ENCODE measurements around the gene ANP32B. TPM values are rescaled to one million over a fixed set of nuclear protein-coding genes. Genes with fewer than 3 reads are reported as not detected.

Gene ANP32B
- polyA plus RNA-seq, 1 donor (not counting 4 experiments of a cell fraction or from before 2014, with no cell fraction given): 51.0 TPM

DNA sequence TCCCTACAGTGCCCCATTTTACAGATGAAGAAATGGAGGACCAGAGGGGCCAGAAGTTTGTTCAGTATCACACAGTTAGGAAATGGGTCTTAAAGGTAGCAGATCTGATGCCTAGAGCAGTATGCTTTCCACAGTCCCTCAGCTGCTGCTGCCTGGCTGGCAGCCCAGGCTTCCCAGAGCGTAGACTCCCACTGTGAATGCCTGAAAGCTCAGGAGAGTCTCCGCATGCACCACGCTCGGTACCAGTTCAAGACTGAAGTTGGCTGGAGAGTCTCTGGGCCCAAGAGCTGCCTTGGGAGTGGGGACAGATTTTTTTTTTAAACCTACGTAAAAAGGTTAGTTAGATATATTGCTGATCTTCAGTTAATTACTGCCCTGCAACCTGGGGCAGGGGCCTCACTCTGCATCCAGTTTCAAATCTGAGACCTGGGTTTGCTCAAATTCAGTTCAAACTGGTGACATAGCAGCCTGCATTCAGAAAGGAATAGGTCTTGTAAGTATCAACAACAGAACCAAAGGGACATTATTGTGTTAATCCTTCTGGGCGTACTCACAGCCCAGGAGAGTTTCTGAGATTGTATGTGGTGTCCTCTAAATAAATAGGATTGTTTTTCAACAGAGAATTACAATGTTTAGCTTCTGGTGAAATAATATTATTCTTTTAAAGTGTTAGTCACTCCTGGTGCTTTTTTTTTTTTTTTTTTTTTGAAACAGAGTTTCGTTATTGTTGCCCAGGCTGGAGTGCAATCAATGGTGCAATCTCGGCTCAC is 81.7 kb downstream of the ANP32B start:
- no peak for DNase-seq (ENCODE audit: low read depth, low spot score)
- Histone ChIP-seq H3K4me1 (ENCODE audit: control insufficient read depth, extremely low read depth, insufficient read depth, low read length) (no peaks in the 10 kb centered on the region), H3K9ac (ENCODE audit: control insufficient read depth, extremely low read depth, insufficient read depth, low read length) (no peak overlapping the region), H3K27me3 (ENCODE audit: control insufficient read depth, extremely low read depth, insufficient read depth, low read length) (no peaks in the 10 kb centered on the region), H3K79me2 (ENCODE audit: control insufficient read depth, insufficient read depth, low read length) (peaks cover 15% of the 10 kb centered on the region), H3K4me2 (ENCODE audit: control insufficient read depth, extremely low read depth, insufficient read depth, low read depth, low read length) (no peak overlapping the region), H3K27ac (ENCODE audit: control insufficient read depth, insufficient read depth, low read length) (no peak overlapping the region), H3K4me3 (ENCODE audit: control insufficient read depth in 2 of 3, extremely low read depth in 1 of 3, insufficient read depth in 2 of 3, low read depth in 1 of 3, low read length in 3 of 3) (no peak overlapping the region), H3K36me3 (ENCODE audit: control insufficient read depth in 2 of 2, extremely low read depth in 1 of 2, insufficient read depth in 2 of 2, low read length in 2 of 2) (peaks cover 13 to 14% of the 10 kb centered on the region in 2 experiments), H3K9me3 (ENCODE audit: control insufficient read depth, low read depth, low read length) (no peaks in the 10 kb centered on the region), H3K9me1 (ENCODE audit: control insufficient read depth, extremely low read depth, insufficient read depth, low read length) (no peaks in the 10 kb centered on the region), H4K20me1 (ENCODE audit: control insufficient read depth, extremely low read depth, insufficient read depth, low read length) (no peaks in the 10 kb centered on the region), H2AFZ (ENCODE audit: control insufficient read depth, low read length) (no peak overlapping the region)
- TF ChIP-seq EZH2 (IDR thresholded peaks at IDR 0.05; ENCODE audit: low read length) (no peak), CTCF (optimal IDR thresholded peaks at IDR 0.05 in 1 of 3, IDR thresholded peaks at IDR 0.05 in 1 of 3, conservative IDR thresholded peaks at IDR 0.05 in 1 of 3; ENCODE audit: extremely low read depth in 1 of 3, insufficient read depth in 2 of 3, low read length in 3 of 3) (no peak)
- no peak for FAIRE-seq
- dilution Hi-C loops (cut with MboI; ENCODE audit: extremely low pct_ligation_motif_present, low sequenced_read_pairs): no loop called here

Small RNA genes lying within 50 kb of the gene (small RNA-seq; reads per million reads assigned to genes)
- 0 reads per million in 3 experiments for gene RNU6-918P (ENCODE audit: insufficient read length in 3 of 3, low read depth in 3 of 3, low replicate concordance in 1 of 3)

Other genes with a start within 250 kb of the ANP32B start
- gene FOXE1, start 130.1 kb upstream of the ANP32B start, polyA plus RNA-seq: 0.97 to 1.9 TPM (median 1.1 TPM) in 3 replicates
- 13.9 to 19.4 TPM (median 17.0 TPM) in 3 replicates for gene TRMO, start 60.8 kb upstream of the ANP32B start, polyA plus RNA-seq
- gene HEMGN, start 45.2 kb upstream of the ANP32B start, polyA plus RNA-seq: 0.02 TPM in 1 of 3 replicates, not detected in the others
- gene NANS, start 73.4 kb downstream of the ANP32B start, polyA plus RNA-seq: 47.7 to 73.8 TPM (median 63.1 TPM) in 3 replicates
- gene TRIM14, start 135.9 kb downstream of the ANP32B start, polyA plus RNA-seq: 19.8 to 36.9 TPM (median 22.1 TPM) in 3 replicates
- gene CORO2A, start 209.3 kb downstream of the ANP32B start, polyA plus RNA-seq: 30.9 to 45.2 TPM (median 31.7 TPM) in 3 replicates